T-cell (primary cell): ENCODE data around the gene PILRA. TPM values are rescaled to one million over a fixed set of nuclear protein-coding genes. Genes with fewer than 3 reads are reported as not detected.

ENCODE experiments used
- ATAC-seq, 4 experiments: fragments of 200-7000 bp in 3 of 4; fragments of 150-1000 bp in 1 of 4; cut with Tn5 transposase; replicated peaks in 1 of 4; 1 replicate in 3 of 4; 2 replicates in 1 of 4; pipeline ENCODE4 v1.10.0; 2021; ENCODE audit warnings: moderate library complexity in 3 of 4, mild to moderate bottlenecking in 2 of 4, moderate number of reproducible peaks in 1 of 4
- CTCF ChIA-PET, 2 donors: fragments of 300-600 bp; sonication (Branson Sonifier 250); formaldehyde crosslinking; loops; one replicate each; lab custom pipeline; 2022; ENCODE audit warnings: antibody characterized with exemption in 2 of 2; lab: Charles Lee
- POLR2A ChIA-PET, 2 donors: fragments of 300-600 bp; sonication (Branson Sonifier 250); formaldehyde crosslinking; loops; one replicate each; lab custom pipeline; 2022; ENCODE audit warnings: antibody characterized with exemption in 2 of 2; lab: Charles Lee
- DNase-seq, 35 experiments: peaks; one replicate each; pipeline versions ENCODE4 v3.0.0 to v3.0.0-alpha.2; 2013 to 2023
- H3K27ac ChIP-seq: one replicate; pipeline ENCODE4 v1.5.1; 2013; ENCODE audit warnings: low read length
- H3K27me3 ChIP-seq, 2 experiments: replicated peaks in 1 of 2; 1 replicate in 1 of 2; 2 replicates in 1 of 2; pipeline versions ENCODE4 v1.6.1 to v1.7.0; 2013; ENCODE audit warnings: low read length in 1 of 2, mixed read lengths in 1 of 2; ENCODE audit not compliant: control insufficient read depth in 2 of 2, insufficient read depth in 2 of 2; ENCODE audit errors: extremely low read depth in 1 of 2
- H3K36me3 ChIP-seq, 2 donors: 1 replicate in 1 of 2; 2 replicates in 1 of 2; pipeline versions ENCODE4 v1.6.1 to v1.7.0; 2013; ENCODE audit warnings: low read length in 1 of 2; ENCODE audit not compliant: control insufficient read depth in 2 of 2, insufficient read depth in 1 of 2; ENCODE audit errors: extremely low read depth in 1 of 2
- H3K4me1 ChIP-seq, 2 experiments: 1 replicate in 1 of 2; 2 replicates in 1 of 2; pipeline versions ENCODE4 v1.6.1 to v1.7.0; 2013; ENCODE audit warnings: low read length in 2 of 2, mixed read lengths in 1 of 2; ENCODE audit not compliant: insufficient read depth in 2 of 2, control insufficient read depth in 1 of 2; ENCODE audit errors: extremely low read depth in 1 of 2
- H3K4me3 ChIP-seq, 2 donors: 1 replicate in 1 of 2; 2 replicates in 1 of 2; pipeline versions ENCODE4 v1.5.1 to v1.7.0; 2013; ENCODE audit warnings: mild to moderate bottlenecking in 2 of 2, low read length in 1 of 2, moderate library complexity in 1 of 2; ENCODE audit not compliant: control insufficient read depth in 1 of 2; ENCODE audit errors: extremely low read depth in 1 of 2
- H3K9me3 ChIP-seq: 2 replicates; pipeline ENCODE4 v1.7.0; 2013
- H3K27ac Mint-ChIP-seq, 2 donors: one replicate each; pipeline ENCODE4 v1.8.0; 2020 to 2021; ENCODE audit warnings: mild to moderate bottlenecking in 2 of 2, mixed read lengths in 2 of 2
- H3K27me3 Mint-ChIP-seq, 2 donors: one replicate each; pipeline ENCODE4 v1.8.0; 2021 to 2022; ENCODE audit warnings: mixed read lengths in 2 of 2
- H3K36me3 Mint-ChIP-seq: one replicate; pipeline ENCODE4 v1.8.0; 2021; ENCODE audit warnings: mixed read lengths
- H3K4me1 Mint-ChIP-seq, 3 donors: one replicate each; pipeline ENCODE4 v1.8.0; 2020 to 2022; ENCODE audit warnings: mixed read lengths in 3 of 3, mild to moderate bottlenecking in 1 of 3
- H3K4me3 Mint-ChIP-seq, 3 donors: one replicate each; pipeline ENCODE4 v1.8.0; 2020 to 2022; ENCODE audit warnings: mild to moderate bottlenecking in 3 of 3, mixed read lengths in 3 of 3, moderate library complexity in 3 of 3
- H3K9me3 Mint-ChIP-seq, 3 donors: one replicate each; pipeline ENCODE4 v1.8.0; 2020 to 2022; ENCODE audit warnings: mixed read lengths in 3 of 3
- WGBS: methylation state at CpG from one replicate; pipeline ENCODE4 v1.1.5; 2013; ENCODE audit warnings: missing lambda C conversion rate; ENCODE audit not compliant: insufficient coverage; 5-methylcytosine and 5-hydroxymethylcytosine counted together
- total RNA-seq, 35 experiments: library from RNA in 6 of 35; stranded (reverse) in 6 of 35; fragments of 120-200 nt in 1 of 35; gene quantifications; one replicate each; pipeline versions ENCODE4 v1.2.1 to v1.2.4 and lab custom pipeline; 2013 to 2026

Gene PILRA
- total RNA-seq, 5 donors from 2014 or later (not counting 1 experiment from before 2014, with no cell fraction given) = 3.7 to 19.3 (median 7.1) TPM

DNA sequence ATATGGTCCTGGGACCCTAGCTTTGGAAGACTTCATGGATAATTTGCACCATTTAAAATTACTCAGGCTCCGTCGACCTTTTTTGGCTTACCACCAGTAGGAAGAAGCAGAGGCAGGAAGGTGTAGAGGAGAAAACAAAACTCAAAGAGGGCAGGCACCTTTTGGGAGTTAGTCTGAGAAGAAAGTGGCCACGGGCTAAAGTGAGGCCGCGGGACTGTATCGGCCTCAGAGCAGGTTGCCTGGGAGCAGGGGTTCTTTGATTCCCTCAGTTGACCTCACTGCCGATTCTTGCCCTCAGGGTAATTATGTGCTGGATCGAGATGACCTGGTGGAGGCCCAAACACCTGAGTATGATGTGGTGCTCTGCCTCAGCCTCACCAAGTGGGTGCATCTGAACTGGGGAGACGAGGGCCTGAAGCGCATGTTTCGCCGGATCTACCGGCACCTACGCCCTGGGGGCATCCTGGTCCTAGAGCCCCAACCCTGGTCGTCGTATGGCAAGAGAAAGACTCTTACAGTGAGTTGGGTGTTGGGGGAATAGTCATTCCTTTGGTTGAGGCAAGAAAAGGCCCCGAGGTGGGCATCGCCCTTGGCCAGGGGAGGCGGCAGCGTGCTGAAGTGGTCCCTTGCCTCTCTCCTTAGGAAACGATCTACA is 59.5 kb downstream of the PILRA start:
- Histone ChIP-seq H3K27me3 (peaks cover 0 to 2% of the 10 kb centered on the region in 2 experiments), H3K36me3 (peaks cover 7 to 37% of the 10 kb centered on the region in 2 donors), H3K27ac (no peak overlapping the region), H3K4me1 (peaks cover 24 to 68% of the 10 kb centered on the region in 2 experiments), H3K9me3 (no peaks in the 10 kb centered on the region), H3K4me3 (no peak overlapping the region)
- no peaks in the 10 kb centered on the region for H3K9me3 Mint-ChIP-seq
- no peaks in the 10 kb centered on the region for H3K27me3 Mint-ChIP-seq
- peaks cover 54 to 72% (median 65%) of the 10 kb centered on the region in 3 donors for H3K4me1 Mint-ChIP-seq
- peak overlapping the region; percentile 25 to 94 (median 40) for H3K4me3 Mint-ChIP-seq
- ChIA-PET POLR2A (no interaction called here), CTCF (no interaction called here)
- peak overlapping the region; percentile 64 to 94 for H3K27ac Mint-ChIP-seq
- 97% methylated on average over 16 of the region's 21 CpGs for WGBS
- H3K36me3 Mint-ChIP-seq = peaks cover 26% of the 10 kb centered on the region
- no peak for DNase-seq
- no peak for ATAC-seq

- peaks cover 24 to 64% of the 10 kb centered on the region in 2 experiments for H3K4me1 ChIP-seq
Observed at GRCh38 chr7:100433276-100433591, 59.9 kb downstream of the PILRA start.

GRCh38 chr7:100433592-100434296 is 60.5 kb downstream of the PILRA start:
- WGBS = no CpG with 5 or more reads among the region's 10 CpGs
- ATAC-seq = no peak
- Mint-ChIP-seq H3K27me3 (no peaks in the 10 kb centered on the region), H3K9me3 (no peaks in the 10 kb centered on the region), H3K36me3 (peaks cover 26% of the 10 kb centered on the region), H3K4me3 (peak overlapping the region; percentile 76 to 94 (median 83)), H3K27ac (peak overlapping the region; percentile 83 to 94), H3K4me1 (peaks cover 51 to 63% (median 60%) of the 10 kb centered on the region in 3 donors)
- no peaks in the 10 kb centered on the region for H3K27me3 ChIP-seq
- POLR2A ChIA-PET = no interaction called here
- CTCF ChIA-PET = no interaction called here
- peak in 1 of 35 experiments; percentile 18 for DNase-seq
- peak overlapping the region; percentile 34 for H3K27ac ChIP-seq
- H3K36me3 ChIP-seq = peaks cover 7 to 37% of the 10 kb centered on the region in 2 donors
- no peak overlapping the region for H3K4me3 ChIP-seq
- no peaks in the 10 kb centered on the region for H3K9me3 ChIP-seq
- H3K4me1 ChIP-seq = peaks cover 24 to 64% of the 10 kb centered on the region in 2 experiments

More at GRCh38 chr7:100433276-100433591, 59.9 kb downstream of the PILRA start:
- Histone ChIP-seq H3K4me3 (no peak overlapping the region), H3K27ac (no peak overlapping the region), H3K9me3 (no peaks in the 10 kb centered on the region), H3K27me3 (no peaks in the 10 kb centered on the region), H3K36me3 (peaks cover 7 to 37% of the 10 kb centered on the region in 2 donors)
- DNase-seq (no peak), ATAC-seq (no peak)
- ChIA-PET POLR2A (no interaction called here), CTCF (no interaction called here)
- H3K4me1 Mint-ChIP-seq = peaks cover 51 to 67% (median 60%) of the 10 kb centered on the region in 3 donors
- no peaks in the 10 kb centered on the region for H3K27me3 Mint-ChIP-seq
- WGBS = no CpG with 5 or more reads among the region's 4 CpGs
- H3K27ac Mint-ChIP-seq = peak overlapping the region; percentile 64 to 94
- peaks cover 26% of the 10 kb centered on the region for H3K36me3 Mint-ChIP-seq
- peak overlapping the region; percentile 25 to 94 (median 40) for H3K4me3 Mint-ChIP-seq
- H3K9me3 Mint-ChIP-seq = no peaks in the 10 kb centered on the region

GRCh38 chr7:100434297-100435144 is 61.2 kb downstream of the PILRA start:
- Histone ChIP-seq H3K27ac (peak overlapping the region; percentile 70), H3K9me3 (no peaks in the 10 kb centered on the region), H3K36me3 (peaks cover 7 to 37% of the 10 kb centered on the region in 2 donors), H3K4me3 (peak overlapping the region; percentile 54 to 91), H3K27me3 (no peaks in the 10 kb centered on the region), H3K4me1 (peaks cover 24 to 64% of the 10 kb centered on the region in 2 experiments)
- ChIA-PET POLR2A (interaction anchor here in 1 of 2 donors (0.5 kb wide), 1 partner anchor 13 kb away, joined by 6 read pairs; no protein-coding TSS in a partner anchor), CTCF (interaction anchor here (0.6 kb wide), 2 partner anchors 13 to 16 kb away, joined by 4 read pairs; no protein-coding TSS in a partner anchor)
- ATAC-seq = no peak
- whole genome bisulfite sequencing = 75% methylated on average over 13 of the region's 22 CpGs
- H3K27ac Mint-ChIP-seq = peak overlapping the region; percentile 83 to 94
- H3K4me1 Mint-ChIP-seq = peaks cover 51 to 59% (median 55%) of the 10 kb centered on the region in 3 donors
- H3K27me3 Mint-ChIP-seq = no peaks in the 10 kb centered on the region
- peaks cover 26% of the 10 kb centered on the region for H3K36me3 Mint-ChIP-seq
- DNase-seq = peak in 1 of 35 experiments; percentile 17
- H3K9me3 Mint-ChIP-seq = no peaks in the 10 kb centered on the region
- H3K4me3 Mint-ChIP-seq = peak overlapping the region; percentile 76 to 94 (median 83)

DNA sequence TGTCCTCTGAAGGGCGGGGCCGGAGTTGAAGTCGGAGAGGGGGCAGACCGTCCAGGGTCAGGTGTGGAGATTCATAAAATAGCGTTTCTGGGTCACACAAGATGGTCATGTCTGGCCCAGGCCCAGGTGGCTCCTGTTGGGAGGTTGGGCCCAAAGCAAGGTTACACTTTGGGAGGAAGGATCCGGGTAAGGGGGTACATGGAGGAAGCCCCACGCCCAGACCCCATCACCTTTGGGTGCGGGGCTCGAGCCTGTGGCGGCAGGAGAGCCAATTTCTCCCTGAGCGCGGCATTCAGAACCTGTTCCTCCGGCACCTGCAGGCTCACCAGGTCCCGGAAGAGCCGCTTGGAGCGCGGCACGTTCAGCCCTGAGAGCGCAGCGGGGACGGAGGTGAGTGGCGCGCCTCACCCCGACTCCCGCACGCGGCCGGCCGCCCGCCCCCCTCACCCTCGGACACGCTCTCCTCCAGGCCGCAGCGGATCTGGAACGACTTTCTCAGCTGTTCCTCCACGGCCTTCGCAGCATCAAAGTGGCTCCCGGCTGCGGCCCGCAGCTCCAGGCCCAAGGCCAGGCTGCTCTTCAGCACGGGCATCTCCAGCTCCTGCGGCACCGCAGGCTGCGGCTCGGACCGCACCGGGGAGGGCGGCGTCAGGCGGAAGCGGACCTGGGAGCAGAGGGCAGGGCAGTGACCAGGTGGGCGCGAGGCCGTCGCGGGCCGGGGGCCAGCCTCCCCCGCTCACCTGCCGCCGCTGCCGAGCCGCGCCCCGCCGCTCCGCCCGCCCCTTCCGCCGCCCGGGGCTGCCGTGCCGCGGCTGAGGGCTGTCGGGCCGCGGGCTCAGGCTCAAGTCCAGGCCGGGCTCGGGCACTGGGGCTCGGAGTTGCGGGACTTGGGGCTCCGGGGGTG is 62.4 kb downstream of the PILRA start:
- Histone ChIP-seq H3K36me3 (peaks cover 7 to 37% of the 10 kb centered on the region in 2 donors), H3K27me3 (no peaks in the 10 kb centered on the region), H3K9me3 (no peaks in the 10 kb centered on the region), H3K4me3 (peak overlapping the region; percentile 54 to 91), H3K4me1 (peaks cover 21 to 56% of the 10 kb centered on the region in 2 experiments), H3K27ac (peak overlapping the region; percentile 85)
- DNase-seq (peak in 32 of 35 experiments; percentile 21 to 71 (median 44)), ATAC-seq (peak; percentile 34 to 55 (median 50))
- Mint-ChIP-seq H3K4me1 (peaks cover 47 to 53% (median 48%) of the 10 kb centered on the region in 3 donors), H3K9me3 (no peaks in the 10 kb centered on the region), H3K27ac (peak overlapping the region; percentile 83 to 94), H3K27me3 (no peaks in the 10 kb centered on the region), H3K36me3 (peaks cover 26% of the 10 kb centered on the region), H3K4me3 (peak overlapping the region; percentile 92 to 94 (median 93))
- WGBS = 2% methylated on average over 78 of the region's 81 CpGs
- ChIA-PET CTCF (interaction anchor here (0.6 to 1.4 kb wide), 4 partner anchors 11 to 270 kb away, joined by 3 to 5 read pairs (median 4); partner anchors contain the start of gene POP7 (in 1 of the 2)), POLR2A (no interaction called here)
